ENCODE measurements around the gene DHRS4. TPM values are rescaled to one million over a fixed set of nuclear protein-coding genes. Genes with fewer than 3 reads are reported as not detected.

Gene DHRS4
- total RNA-seq, 4 donors from 2014 or later: 42.0 to 60.7 (median 45.8) TPM

GRCh38 chr14:23933108-23933741 is 20.3 kb upstream of the DHRS4 start:
- no peak for TF ChIP-seq CTCF (IDR thresholded peaks at IDR 0.05; ENCODE audit: low read depth)

DNA sequence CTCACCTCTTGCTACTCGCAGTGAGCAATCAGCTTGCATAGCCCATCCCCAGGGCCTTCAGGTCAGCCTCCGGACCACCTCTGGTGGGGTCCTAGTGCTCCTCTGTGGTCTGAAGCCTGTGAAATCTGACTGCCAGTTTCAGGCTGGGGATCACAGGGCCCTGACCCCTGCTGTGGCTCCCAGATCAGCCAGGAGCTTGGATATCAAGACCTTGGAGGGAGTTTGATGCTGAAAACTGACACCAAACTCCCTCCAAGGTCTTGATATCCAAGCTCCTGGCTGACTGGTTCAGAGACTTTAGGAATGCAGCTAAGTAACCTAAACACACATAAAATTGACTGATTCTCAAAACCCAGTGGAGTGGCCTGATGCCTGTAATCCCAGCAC is 19.8 kb upstream of the DHRS4 start:
- no peak for TF ChIP-seq CTCF (IDR thresholded peaks at IDR 0.05; ENCODE audit: low read depth)

DNA sequence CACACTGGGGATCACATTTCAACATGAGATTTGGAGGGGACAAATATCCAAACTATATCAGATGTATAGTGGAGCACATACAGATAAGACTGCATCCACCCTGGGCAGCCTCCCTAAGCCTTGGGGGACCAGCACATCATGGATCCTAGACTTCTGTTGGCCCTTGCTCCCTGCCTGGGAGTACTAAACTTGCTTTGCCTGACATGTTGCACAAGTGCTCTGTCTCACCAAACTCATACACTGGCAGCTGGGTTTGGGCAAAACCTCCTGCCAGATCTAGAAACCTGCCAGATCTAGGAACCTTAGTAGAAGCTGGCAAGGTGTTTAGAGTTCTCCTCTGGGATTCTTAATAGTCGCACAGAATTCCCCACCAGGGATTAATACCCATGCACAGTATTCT is 18.4 kb upstream of the DHRS4 start:
- no peak for TF ChIP-seq CTCF (IDR thresholded peaks at IDR 0.05; ENCODE audit: low read depth)

- TF ChIP-seq CTCF (IDR thresholded peaks at IDR 0.05; ENCODE audit: low read depth): no peak
Measured at GRCh38 chr14:23936084-23936829, 17.3 kb upstream of the DHRS4 start.

- TF ChIP-seq CTCF (IDR thresholded peaks at IDR 0.05; ENCODE audit: low read depth): no peak
Measured at GRCh38 chr14:23937203-23937602, 16.4 kb upstream of the DHRS4 start.

DNA sequence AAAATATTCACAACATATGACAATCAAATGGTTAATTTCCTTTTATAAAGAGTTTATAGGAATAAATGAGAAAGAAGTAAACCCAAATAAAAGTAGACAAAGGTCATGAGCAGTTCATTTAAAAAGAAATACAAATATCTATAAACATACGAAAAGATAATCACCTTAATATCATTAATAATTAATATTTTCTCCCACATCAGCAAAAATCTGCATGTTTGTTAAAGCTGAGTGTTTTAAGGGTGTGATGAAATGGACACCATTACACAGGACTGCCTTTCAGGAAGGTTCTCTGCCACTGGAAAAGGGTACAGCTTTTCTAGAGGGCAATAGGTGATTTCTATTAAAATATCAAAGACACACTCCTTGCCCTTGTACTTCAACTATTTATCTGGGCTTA is 14.7 kb upstream of the DHRS4 start:
- TF ChIP-seq CTCF (IDR thresholded peaks at IDR 0.05; ENCODE audit: low read depth): no peak

GRCh38 chr14:23939607-23940326 is 13.8 kb upstream of the DHRS4 start:
- TF ChIP-seq CTCF (IDR thresholded peaks at IDR 0.05; ENCODE audit: low read depth): no peak
